ENCODE results near the gene C9orf85.

DNA sequence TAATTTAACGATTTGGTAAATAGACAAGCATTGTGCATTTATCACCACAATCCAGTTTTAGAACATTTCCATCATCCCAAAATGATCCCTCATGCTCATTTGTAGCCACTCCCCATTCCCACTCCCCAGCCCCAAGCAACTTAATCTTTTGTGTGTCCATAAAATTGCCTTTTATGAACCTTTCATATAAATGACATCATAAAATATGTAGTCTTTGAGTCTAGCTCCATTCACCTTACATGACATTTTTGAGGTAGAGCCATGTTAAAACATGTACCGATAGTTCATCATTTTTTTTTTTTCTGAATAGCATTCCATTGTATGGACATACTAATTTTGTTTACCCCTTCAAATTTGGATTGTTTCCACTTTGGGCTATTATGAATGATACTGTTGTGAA, 70.5 kb downstream of the C9orf85 start:
- TF ChIP-seq CTCF (IDR thresholded peaks at IDR 0.05; ENCODE audit: extremely low read depth in 1 of 2, insufficient read depth in 1 of 2, low read depth in 1 of 2, low read length in 2 of 2): no peak
- no peak for TF ChIP-seq POLR2AphosphoS5 (IDR thresholded peaks at IDR 0.05; ENCODE audit: insufficient read depth, low read depth, low read length)
- no peak for TF ChIP-seq FOS (IDR thresholded peaks at IDR 0.05; ENCODE audit: borderline replicate concordance, insufficient read depth, low read length)
- TF ChIP-seq EZH2 (IDR thresholded peaks at IDR 0.05; ENCODE audit: borderline replicate concordance, low read depth, low read length, severe bottlenecking): no peak
- no peak for TF ChIP-seq POLR2A (IDR thresholded peaks at IDR 0.05; ENCODE audit: low read depth, low read length)
- no peak for TF ChIP-seq MYC (IDR thresholded peaks at IDR 0.05; ENCODE audit: low read depth, low read length)
- no peak for TF ChIP-seq GATA2 (IDR thresholded peaks at IDR 0.05; ENCODE audit: insufficient read depth, insufficient read length, low read depth, low read length)
- no peak for TF ChIP-seq MAX (IDR thresholded peaks at IDR 0.05; ENCODE audit: insufficient read depth, insufficient read length)
